ENCODE results near the gene MGAT4A. TPM values are rescaled to one million over a fixed set of nuclear protein-coding genes. Genes with fewer than 3 reads are reported as not detected.

MGAT4A gene
- total RNA-seq, 1 donor from 2014 or later, result 1.7 TPM

- FAIRE-seq (no peak), DNase-seq (ENCODE audit: low read depth) (no peak)
- H3K4me1 ChIP-seq (ENCODE audit: insufficient read depth, low read length), result peaks cover 15% of the 10 kb centered on the region
- H4K20me1 ChIP-seq (ENCODE audit: insufficient read depth, low read length), result no peaks in the 10 kb centered on the region
- H3K79me2 ChIP-seq (ENCODE audit: insufficient read depth, low read length), result no peaks in the 10 kb centered on the region
- Mint-ChIP-seq H3K36me3 (ENCODE audit: low read depth, unreplicated experiment) (no peaks in the 10 kb centered on the region), H3K27ac (ENCODE audit: unreplicated experiment) (no peak overlapping the region), H3K9me3 (ENCODE audit: unreplicated experiment) (peaks cover 10% of the 10 kb centered on the region), H3K4me1 (ENCODE audit: low read depth, unreplicated experiment) (peaks cover 14% of the 10 kb centered on the region), H3K4me3 (ENCODE audit: unreplicated experiment) (no peak overlapping the region), H3K27me3 (ENCODE audit: low read depth, unreplicated experiment) (peaks cover 15% of the 10 kb centered on the region)
- H3K27ac ChIP-seq (ENCODE audit: low read depth, low read length), result no peak overlapping the region
- H3K4me2 ChIP-seq (ENCODE audit: low read length), result no peak overlapping the region
- H3K4me3 ChIP-seq (ENCODE audit: insufficient read depth, low read depth, low read length), result no peak overlapping the region
- H3K27me3 ChIP-seq (ENCODE audit: insufficient read depth, low read length), result peaks cover 2% of the 10 kb centered on the region
- H3K9me3 ChIP-seq (ENCODE audit: insufficient read depth, low read depth, low read length), result no peaks in the 10 kb centered on the region
- TF ChIP-seq EZH2 (IDR thresholded peaks at IDR 0.05; ENCODE audit: insufficient read depth, low read length), result no peak
- no peak for TF ChIP-seq CTCF (IDR thresholded peaks at IDR 0.05; ENCODE audit: insufficient read depth, low read depth, low read length)
- no peak overlapping the region for H3K9ac ChIP-seq (ENCODE audit: low read length)
- no peaks in the 10 kb centered on the region for H3K36me3 ChIP-seq (ENCODE audit: insufficient read depth, low read length)
- H2AFZ ChIP-seq (ENCODE audit: low read depth, low read length), result no peak overlapping the region
Measured at GRCh38 chr2:98771264-98771663, 40.3 kb upstream of the MGAT4A start.

- FAIRE-seq, result no peak
Measured at GRCh38 chr2:98769784-98770183, 38.9 kb upstream of the MGAT4A start.

More at GRCh38 chr2:98769784-98770183, 38.9 kb upstream of the MGAT4A start:
- Histone ChIP-seq H4K20me1 (ENCODE audit: insufficient read depth, low read length) (no peaks in the 10 kb centered on the region), H3K9ac (ENCODE audit: low read length) (no peak overlapping the region), H3K36me3 (ENCODE audit: insufficient read depth, low read length) (no peaks in the 10 kb centered on the region), H3K4me2 (ENCODE audit: low read length) (no peak overlapping the region), H3K4me1 (ENCODE audit: insufficient read depth, low read length) (peaks cover 15% of the 10 kb centered on the region), H3K27ac (ENCODE audit: low read depth, low read length) (no peak overlapping the region), H3K4me3 (ENCODE audit: insufficient read depth, low read depth, low read length) (no peak overlapping the region), H3K27me3 (ENCODE audit: insufficient read depth, low read length) (no peaks in the 10 kb centered on the region), H3K79me2 (ENCODE audit: insufficient read depth, low read length) (no peaks in the 10 kb centered on the region), H2AFZ (ENCODE audit: low read depth, low read length) (no peak overlapping the region), H3K9me3 (ENCODE audit: insufficient read depth, low read depth, low read length) (no peaks in the 10 kb centered on the region)
- peaks cover 14% of the 10 kb centered on the region for H3K4me1 Mint-ChIP-seq (ENCODE audit: low read depth, unreplicated experiment)
- no peak overlapping the region for H3K27ac Mint-ChIP-seq (ENCODE audit: unreplicated experiment)
- DNase-seq (ENCODE audit: low read depth), result no peak
- TF ChIP-seq EZH2 (IDR thresholded peaks at IDR 0.05; ENCODE audit: insufficient read depth, low read length) (no peak), CTCF (IDR thresholded peaks at IDR 0.05; ENCODE audit: insufficient read depth, low read depth, low read length) (no peak)
- no peak overlapping the region for H3K4me3 Mint-ChIP-seq (ENCODE audit: unreplicated experiment)
- no peaks in the 10 kb centered on the region for H3K36me3 Mint-ChIP-seq (ENCODE audit: low read depth, unreplicated experiment)
- H3K9me3 Mint-ChIP-seq (ENCODE audit: unreplicated experiment), result peaks cover 9% of the 10 kb centered on the region
- peaks cover 19% of the 10 kb centered on the region for H3K27me3 Mint-ChIP-seq (ENCODE audit: low read depth, unreplicated experiment)

Data from astrocyte (in vitro differentiated cells and primary cell).